Spleen (tissue), 11 donors: Measurements from ENCODE around the gene UGT1A10. TPM values are rescaled to one million over a fixed set of nuclear protein-coding genes. Genes with fewer than 3 reads are reported as not detected.
A peak's percentile ranks its signal among the peaks of the same experiment; 100 is the strongest.

ENCODE experiments used
- DNase-seq: peaks from one replicate; pipeline ENCODE4 v3.0.0-alpha.2; 2020
- H3K27ac ChIP-seq, 8 donors: fragments of 200-600 bp; sonication (generic) in 7 of 8; 1 replicate in 4 of 8; 2 replicates in 4 of 8; pipeline versions ENCODE4 v1.5.0 to v1.8.0; 2016 to 2021; ENCODE audit warnings: inconsistent platforms in 4 of 8, mild to moderate bottlenecking in 4 of 8, moderate library complexity in 1 of 8
- H3K27me3 ChIP-seq, 7 donors: fragments of 200-600 bp; sonication (generic) in 6 of 7; replicated peaks in 1 of 7; 1 replicate in 4 of 7; 2 replicates in 3 of 7; pipeline versions ENCODE4 v1.5.0 to v1.8.0; 2016 to 2021; ENCODE audit warnings: inconsistent platforms in 3 of 7, mild to moderate bottlenecking in 1 of 7
- H3K36me3 ChIP-seq, 6 donors: fragments of 200-600 bp; sonication (generic) in 5 of 6; 1 replicate in 4 of 6; 2 replicates in 2 of 6; pipeline versions ENCODE4 v1.5.0 to v1.8.0; 2016 to 2021; ENCODE audit warnings: inconsistent platforms in 2 of 6
- H3K4me1 ChIP-seq, 6 donors: fragments of 200-600 bp; sonication (generic) in 5 of 6; 1 replicate in 3 of 6; 2 replicates in 3 of 6; pipeline versions ENCODE4 v1.5.0 to v1.8.0; 2016 to 2021; ENCODE audit warnings: inconsistent platforms in 3 of 6
- H3K4me3 ChIP-seq, 8 donors: fragments of 200-600 bp; sonication (generic) in 7 of 8; 1 replicate in 4 of 8; 2 replicates in 4 of 8; pipeline versions ENCODE4 v1.5.0 to v1.8.0; 2016 to 2021; ENCODE audit warnings: inconsistent platforms in 4 of 8, mild to moderate bottlenecking in 4 of 8, moderate library complexity in 2 of 8
- H3K9me3 ChIP-seq, 8 donors: fragments of 200-600 bp; sonication (generic) in 7 of 8; 1 replicate in 4 of 8; 2 replicates in 4 of 8; pipeline versions ENCODE4 v1.5.0 to v1.8.0; 2016 to 2021; ENCODE audit warnings: inconsistent platforms in 4 of 8
- CTCF ChIP-seq, 11 experiments: fragments of 200-600 bp in 7 of 11; fragments of 450-650 bp in 4 of 11; sonication (generic) in 4 of 11; IDR thresholded peaks in 8 of 11; conservative IDR thresholded peaks in 3 of 11; 1 replicate in 7 of 11; 2 replicates in 4 of 11; pipeline versions ENCODE4 v1.4.0 to v1.8.0; 2016 to 2021; ENCODE audit warnings: antibody characterized with exemption in 11 of 11, inconsistent platforms in 4 of 11, mild to moderate bottlenecking in 1 of 11
- POLR2A ChIP-seq, 3 donors: fragments of 450-650 bp; IDR thresholded peaks; one replicate each; pipeline ENCODE4 v1.5.1; 2017; ENCODE audit warnings: antibody characterized with exemption in 3 of 3, mild to moderate bottlenecking in 1 of 3
- POLR2AphosphoS5 ChIP-seq, 3 donors: sonication (generic); formaldehyde crosslinking; IDR thresholded peaks; one replicate each; pipeline ENCODE4 v1.5.1; 2017; ENCODE audit warnings: antibody characterized with exemption in 3 of 3
- WGBS, 5 donors: extraction: QIAGEN DNeasy Blood & Tissue Kit in 3 of 5; methylation state at CpG; one replicate each; pipeline versions ENCODE4 v1.1.5 to v1.1.7; 2013 to 2018; 5-methylcytosine and 5-hydroxymethylcytosine counted together
- intact Hi-C: fragments of 100-400 bp; cut with DNase I; formaldehyde crosslinking; loops from one replicate; pipeline ENCODE4 v1.15.0; 2023; ENCODE audit warnings: low total_unique reads
- polyA plus RNA-seq, 3 donors: library from polyadenylated mRNA; stranded (reverse); fragments of 200-250 nt; gene quantifications; one replicate each; pipeline ENCODE4 v1.2.1, GENCODE V29; 2013
- total RNA-seq, 7 donors: library from RNA; depleted of rRNA in 3 of 7; stranded (reverse); fragments of >200 nt in 3 of 7; fragmentation: NEBNext Ultra II Directional in 4 of 7; extraction: Animal tissue kit (Norgen Biotek cat#: 25700) in 4 of 7; gene quantifications; one replicate each; pipeline versions ENCODE4 v1.1.0 to v1.2.1, GENCODE V29; 2016 to 2021
- donor health status: healthy with polysubstance abuse.
- donor health status: DM: no; HTN: no; CAD: no; lungs with moderate emphysema.
- donor health status: DM: no; HTN: no; CAD: no.
- donor health status: Bipolar disorder and iron deficiency.
- donor health status: healthy.
- donor health status: DM: no; HTN: no; CAD: no.
- donor health status: DM: yes; HTN: yes; CAD: no.

UGT1A10 gene
- total and polyA plus RNA-seq, 10 donors, result 0.03 TPM; not detected in 9

- intact Hi-C loops, result no loop called here
- no peaks in the 10 kb centered on the region for H3K4me1 ChIP-seq
- H3K27ac ChIP-seq, result no peak overlapping the region
- H3K4me3 ChIP-seq, result no peak overlapping the region
- WGBS, 5 donors, result 82 to 95% (median 90%) methylated on average over 6 to 7 of the region's 7 CpGs
- TF ChIP-seq POLR2A (IDR thresholded peaks at IDR 0.05), result no peak
- no peak for TF ChIP-seq POLR2AphosphoS5 (IDR thresholded peaks at IDR 0.05)
- TF ChIP-seq CTCF (IDR thresholded peaks at IDR 0.05 in 8 of 11, conservative IDR thresholded peaks at IDR 0.05 in 3 of 11), result no peak
- no peaks in the 10 kb centered on the region for H3K36me3 ChIP-seq
- no peaks in the 10 kb centered on the region for H3K9me3 ChIP-seq
- DNase-seq, result peak; percentile 50
- H3K27me3 ChIP-seq, result peaks cover 0 to 28% (median 0%) of the 10 kb centered on the region in 7 donors
Measured at GRCh38 chr2:233789554-233789953, 153.3 kb downstream of the UGT1A10 start.

GRCh38 chr2:233791151-233791882 is 155.1 kb downstream of the UGT1A10 start:
- Histone ChIP-seq H3K27ac (no peak overlapping the region), H3K9me3 (no peaks in the 10 kb centered on the region), H3K4me3 (no peak overlapping the region), H3K4me1 (no peaks in the 10 kb centered on the region), H3K36me3 (no peaks in the 10 kb centered on the region), H3K27me3 (peaks cover 0 to 14% (median 0%) of the 10 kb centered on the region in 7 donors)
- WGBS, 5 donors, result 85 to 90% (median 87%) methylated on average over 18 of the region's 18 CpGs
- TF ChIP-seq POLR2AphosphoS5 (IDR thresholded peaks at IDR 0.05) (no peak), POLR2A (IDR thresholded peaks at IDR 0.05) (no peak), CTCF (IDR thresholded peaks at IDR 0.05 in 8 of 11, conservative IDR thresholded peaks at IDR 0.05 in 3 of 11) (no peak)
- DNase-seq, result peak; percentile 41
- intact Hi-C loops, result no loop called here

GRCh38 chr2:233791883-233792329 is 155.7 kb downstream of the UGT1A10 start:
- H3K27ac ChIP-seq, result no peak overlapping the region
- DNase-seq, result peak; percentile 48
- H3K4me3 ChIP-seq, result no peak overlapping the region
- no peaks in the 10 kb centered on the region for H3K36me3 ChIP-seq
- no peaks in the 10 kb centered on the region for H3K9me3 ChIP-seq
- peaks cover 0 to 14% (median 0%) of the 10 kb centered on the region in 7 donors for H3K27me3 ChIP-seq
- intact Hi-C loops, result no loop called here
- H3K4me1 ChIP-seq, result no peaks in the 10 kb centered on the region
- 76 to 89% (median 80%) methylated on average over 9 of the region's 9 CpGs for WGBS, 5 donors
- TF ChIP-seq CTCF (IDR thresholded peaks at IDR 0.05 in 8 of 11, conservative IDR thresholded peaks at IDR 0.05 in 3 of 11), result no peak
- no peak for TF ChIP-seq POLR2A (IDR thresholded peaks at IDR 0.05)
- no peak for TF ChIP-seq POLR2AphosphoS5 (IDR thresholded peaks at IDR 0.05)

GRCh38 chr2:233792720-233793119 is 156.5 kb downstream of the UGT1A10 start:
- no peak for DNase-seq
- no peak for TF ChIP-seq CTCF (IDR thresholded peaks at IDR 0.05 in 8 of 11, conservative IDR thresholded peaks at IDR 0.05 in 3 of 11)
- no peak for TF ChIP-seq POLR2A (IDR thresholded peaks at IDR 0.05)
- no peak for TF ChIP-seq POLR2AphosphoS5 (IDR thresholded peaks at IDR 0.05)
- Histone ChIP-seq H3K4me1 (no peaks in the 10 kb centered on the region), H3K27me3 (peaks cover 0 to 14% (median 0%) of the 10 kb centered on the region in 7 donors), H3K9me3 (no peaks in the 10 kb centered on the region), H3K4me3 (no peak overlapping the region), H3K36me3 (no peaks in the 10 kb centered on the region), H3K27ac (no peak overlapping the region)
- intact Hi-C loops, result no loop called here
- WGBS, 5 donors, result 84 to 97% (median 90%) methylated on average over 7 of the region's 7 CpGs
